ENCODE measurements around the gene SIX2. TPM values are rescaled to one million over a fixed set of nuclear protein-coding genes. Genes with fewer than 3 reads are reported as not detected.

The SIX2 gene
- total and polyA plus RNA-seq, 2 of the 8 experiments (the other 6 are each of a cell fraction or from before 2014, with no cell fraction given), result 0.47 to 1.0 TPM

DNA sequence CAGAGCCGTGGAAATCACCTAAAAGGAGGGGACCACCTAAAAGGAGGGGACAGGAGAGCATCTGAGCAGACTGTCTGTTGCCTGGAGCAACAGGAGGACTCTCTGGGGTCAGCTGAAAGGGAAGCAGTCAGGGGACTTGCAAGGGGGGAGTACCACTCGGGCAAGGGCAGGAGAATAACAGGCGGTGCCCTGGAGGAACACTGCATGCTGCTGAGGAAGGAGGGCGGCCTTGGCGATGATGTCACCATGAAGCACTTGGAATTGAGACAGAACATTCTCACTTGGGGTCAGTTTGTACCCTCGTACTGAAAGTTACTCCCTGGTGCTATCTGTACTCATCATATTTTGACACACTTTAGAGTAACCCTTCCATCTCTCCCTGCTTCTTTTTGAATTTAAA is 49.4 kb downstream of the SIX2 start:
- H3K56ac ChIP-seq (replicated peaks; ENCODE audit: insufficient read length, low read depth, low read length), result no peak overlapping the region
- no peak overlapping the region for H2BK20ac ChIP-seq (ENCODE audit: low read length)
- H4K8ac ChIP-seq (ENCODE audit: extremely low read depth, insufficient read depth, low read length), result no peak overlapping the region
- H2AK5ac ChIP-seq (ENCODE audit: low read depth, low read length), result no peak overlapping the region
- H3K9me3 ChIP-seq (ENCODE audit: insufficient read depth in 2 of 2, low read depth in 1 of 2, low read length in 1 of 2), result no peaks in the 10 kb centered on the region
- H2BK12ac ChIP-seq (ENCODE audit: low read depth, low read length), result 0 out of 2 replicates have a peak overlapping the region, but pooled peaks have one; percentile 14
- H3K4me1 ChIP-seq (replicated peaks in 1 of 4; ENCODE audit: control insufficient read depth in 3 of 4, insufficient read depth in 4 of 4, low read length in 3 of 4), result peaks cover 0 to 14% (median 6%) of the 10 kb centered on the region in 4 experiments; a peak in 5 of 7 replicates
- H3K4me3 ChIP-seq (ENCODE audit: extremely low read depth in 1 of 4, insufficient read depth in 2 of 4, low read depth in 3 of 4, low read length in 4 of 4), result no peak overlapping the region
- H2BK15ac ChIP-seq (ENCODE audit: low read length), result no peak overlapping the region
- DNase-seq (ENCODE audit: low read depth in 1 of 2, low spot score in 2 of 2), result no peak
- H2BK5ac ChIP-seq (ENCODE audit: low read depth, low read length), result no peak overlapping the region
- H3K23me2 ChIP-seq (ENCODE audit: low read depth, low read length), result peaks cover 4% of the 10 kb centered on the region; the same call in 1 of the 2 replicates
- WGBS, 2 experiments (ENCODE audit: extremely low coverage in 1 of 2, insufficient coverage in 1 of 2, insufficient read length in 1 of 2, insufficient replicate concordance in 2 of 2, low coverage in 1 of 2, low lambda C conversion rate in 2 of 2, missing lambda C conversion rate in 1 of 2), result 90% methylated on average over 6 of the region's 6 CpGs; no CpG with 5 or more reads in 1 of the 2 experiments
- no peak overlapping the region for H3K14ac ChIP-seq (ENCODE audit: insufficient read length)
- TF ChIP-seq POLR2AphosphoS5 (IDR thresholded peaks at IDR 0.05; ENCODE audit: low read depth, low read length) (no peak), HDAC6 (IDR thresholded peaks at IDR 0.05; ENCODE audit: low read depth, low read length) (no peak), RFX5 (IDR thresholded peaks at IDR 0.05; ENCODE audit: borderline replicate concordance, low read depth, low read length) (no peak), SIRT6 (IDR thresholded peaks at IDR 0.05; ENCODE audit: low read length) (no peak), JUN (IDR thresholded peaks at IDR 0.05; ENCODE audit: low read depth, low read length) (no peak)
- TF ChIP-seq, protein P1, sequence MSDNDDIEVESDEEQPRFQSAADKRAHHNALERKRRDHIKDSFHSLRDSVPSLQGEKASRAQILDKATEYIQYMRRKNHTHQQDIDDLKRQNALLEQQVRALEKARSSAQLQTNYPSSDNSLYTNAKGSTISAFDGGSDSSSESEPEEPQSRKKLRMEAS (IDR thresholded peaks at IDR 0.05), result no peak
- TF ChIP-seq, protein P2, sequence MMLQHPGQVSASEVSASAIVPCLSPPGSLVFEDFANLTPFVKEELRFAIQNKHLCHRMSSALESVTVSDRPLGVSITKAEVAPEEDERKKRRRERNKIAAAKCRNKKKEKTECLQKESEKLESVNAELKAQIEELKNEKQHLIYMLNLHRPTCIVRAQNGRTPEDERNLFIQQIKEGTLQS (IDR thresholded peaks at IDR 0.05; ENCODE audit: insufficient read depth, low read depth, low read length), result no peak
- H3K4me2 ChIP-seq (ENCODE audit: insufficient read depth in 1 of 2, low read depth in 2 of 2, low read length in 2 of 2), result no peak overlapping the region
- no peak overlapping the region for H3K9ac ChIP-seq (replicated peaks in 1 of 4; ENCODE audit: extremely low read depth in 1 of 4, low read depth in 3 of 4, low read length in 3 of 4)
- no peak overlapping the region for H4K91ac ChIP-seq (replicated peaks; ENCODE audit: insufficient read length, low read length)
- H3K27me3 ChIP-seq (replicated peaks in 1 of 4; ENCODE audit: control insufficient read depth in 3 of 4, extremely low read depth in 1 of 4, insufficient read depth in 3 of 4, low read length in 3 of 4), result peaks cover 7 to 29% (median 21%) of the 10 kb centered on the region in 4 experiments
- no peak overlapping the region for H3K27ac ChIP-seq (ENCODE audit: low read depth, low read length)
- no peak overlapping the region for H2AFZ ChIP-seq (ENCODE audit: low read length)
- H3K36me3 ChIP-seq (ENCODE audit: control insufficient read depth in 2 of 4, insufficient read depth in 4 of 4, low read length in 3 of 4), result no peaks in the 10 kb centered on the region
- H4K20me1 ChIP-seq (replicated peaks in 1 of 2; ENCODE audit: control insufficient read depth in 1 of 2, insufficient read depth in 2 of 2, low read length in 2 of 2), result peaks cover 0 to 3% of the 10 kb centered on the region in 2 experiments
- no peak overlapping the region for H3K23ac ChIP-seq (ENCODE audit: insufficient read length)
- H4K5ac ChIP-seq (ENCODE audit: insufficient read length, low read depth, low read length), result no peak overlapping the region
- no peaks in the 10 kb centered on the region for H3K79me1 ChIP-seq (ENCODE audit: low read depth, low read length)
- FAIRE-seq, result no peak
- no peak overlapping the region for H3K18ac ChIP-seq (ENCODE audit: extremely low read depth, low read length)
- ChIA-PET POLR2A (ENCODE audit: partially characterized antibody) (no interaction called here), CTCF (ENCODE audit: partially characterized antibody) (interaction anchor here (1.7 to 9.8 kb wide), 2 partner anchors 10 to 292 kb away, joined by 4 to 214 read pairs; no protein-coding TSS in a partner anchor)
- no peak overlapping the region for H3K4ac ChIP-seq (replicated peaks; ENCODE audit: insufficient read length, low read depth, low read length)
- H3K79me2 ChIP-seq (ENCODE audit: control insufficient read depth in 1 of 2, insufficient read depth in 2 of 2, low read length in 2 of 2), result no peaks in the 10 kb centered on the region
- no peak overlapping the region for H2BK120ac ChIP-seq (replicated peaks; ENCODE audit: low read depth, low read length)
